BLaER1 (cell line): Measurements from ENCODE around the gene SLC4A9.
"Not testable (repeated sequence)": the region's sequence is repeated elsewhere in the genome, so short reads cannot be mapped to it uniquely, and the experiment has no call there.

Experiments
- H3K27ac ChIP-seq: shearing (Covaris generic); formaldehyde crosslinking; 2 replicates; pipeline ENCODE4 v1.8.1; 2022
- H3K27me3 ChIP-seq: shearing (Covaris generic); formaldehyde crosslinking; 2 replicates; pipeline ENCODE4 v1.8.1; 2022
- H3K36me3 ChIP-seq: shearing (Covaris generic); formaldehyde crosslinking; 2 replicates; pipeline ENCODE4 v1.8.1; 2022
- H3K4me1 ChIP-seq: shearing (Covaris generic); formaldehyde crosslinking; 2 replicates; pipeline ENCODE4 v1.8.1; 2022
- H3K4me2 ChIP-seq: shearing (Covaris generic); formaldehyde crosslinking; 2 replicates; pipeline ENCODE4 v1.8.1; 2022
- H3K4me3 ChIP-seq: shearing (Covaris generic); formaldehyde crosslinking; 2 replicates; pipeline ENCODE4 v1.8.1; 2022
- H3K9ac ChIP-seq: shearing (Covaris generic); formaldehyde crosslinking; 2 replicates; pipeline ENCODE4 v1.8.1; 2022
- H3K9me3 ChIP-seq: shearing (Covaris generic); formaldehyde crosslinking; 2 replicates; pipeline ENCODE4 v1.8.1; 2022
- H4K20me1 ChIP-seq: shearing (Covaris generic); formaldehyde crosslinking; 2 replicates; pipeline ENCODE4 v1.8.1; 2022
- Cebpa-rat ChIP-seq: shearing (Covaris generic); IDR thresholded peaks from 2 replicates; pipeline ENCODE4 v1.8.1; 2022

Gene SLC4A9

DNA sequence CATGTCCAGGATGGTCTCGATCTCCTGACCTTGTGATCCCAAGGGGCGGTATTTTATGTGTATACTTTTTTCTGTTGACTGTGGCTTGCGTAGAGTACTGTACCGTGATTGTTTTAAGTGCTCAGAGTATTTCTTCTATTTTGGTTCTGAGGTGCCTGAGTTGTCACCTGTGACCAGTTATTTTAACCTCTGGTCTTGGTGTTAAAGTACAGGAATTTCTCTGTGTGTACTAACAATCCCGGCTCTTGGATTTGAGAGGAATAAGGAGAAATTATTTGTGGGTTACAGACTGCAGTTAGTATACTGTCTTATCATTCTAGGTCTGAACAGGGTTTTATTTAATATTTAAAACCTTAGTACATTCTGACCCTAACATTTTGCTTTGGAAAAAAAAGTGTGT is 43.6 kb downstream of the SLC4A9 start:
- peaks cover 69% of the 10 kb centered on the region for H4K20me1 ChIP-seq

DNA sequence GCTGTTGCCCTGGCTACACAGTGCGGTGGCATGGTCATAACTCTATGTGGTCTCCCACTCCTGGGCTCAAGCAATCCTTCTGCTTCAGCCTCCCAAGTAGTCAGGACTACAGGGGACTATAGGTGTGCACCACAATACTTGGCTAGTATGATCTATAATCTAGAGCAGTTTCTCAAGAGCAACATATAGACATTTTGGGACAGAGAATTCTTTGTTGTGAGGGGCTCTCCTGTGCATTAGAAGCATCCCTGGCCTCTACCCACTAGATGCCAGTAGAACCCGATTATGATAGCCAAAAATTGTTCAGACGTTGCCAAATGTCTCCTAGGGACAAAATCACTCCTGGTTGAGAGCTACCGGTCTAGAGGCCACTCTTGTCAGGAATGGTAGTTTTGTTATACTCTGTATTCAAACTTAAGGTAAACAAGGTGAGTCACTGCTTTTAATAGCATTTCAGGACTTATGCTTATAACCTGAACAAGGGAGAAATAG is 48.8 kb downstream of the SLC4A9 start:
- Histone ChIP-seq H3K9me3 (no peaks in the 10 kb centered on the region), H3K4me2 (no peak overlapping the region), H3K4me1 (peaks cover 13% of the 10 kb centered on the region), H3K4me3 (no peak overlapping the region), H3K27ac (no peak overlapping the region), H3K27me3 (no peaks in the 10 kb centered on the region), H4K20me1 (peaks cover 100% of the 10 kb centered on the region), H3K36me3 (peaks cover 48% of the 10 kb centered on the region), H3K9ac (no peak overlapping the region)
- TF ChIP-seq Cebpa-rat, result no peak

More for the DNA sequence above, 43.6 kb downstream of the SLC4A9 start:
- Histone ChIP-seq H3K27me3 (no peaks in the 10 kb centered on the region), H3K36me3 (peaks cover 27% of the 10 kb centered on the region), H3K9ac (peak overlapping the region; percentile 97), H3K9me3 (no peaks in the 10 kb centered on the region), H3K4me1 (peaks cover 38% of the 10 kb centered on the region), H3K4me3 (peak overlapping the region; percentile 100), H3K27ac (no peak overlapping the region; the same call in 1 of the 2 replicates), H3K4me2 (peak overlapping the region; percentile 87)
- TF ChIP-seq Cebpa-rat, result no peak

DNA sequence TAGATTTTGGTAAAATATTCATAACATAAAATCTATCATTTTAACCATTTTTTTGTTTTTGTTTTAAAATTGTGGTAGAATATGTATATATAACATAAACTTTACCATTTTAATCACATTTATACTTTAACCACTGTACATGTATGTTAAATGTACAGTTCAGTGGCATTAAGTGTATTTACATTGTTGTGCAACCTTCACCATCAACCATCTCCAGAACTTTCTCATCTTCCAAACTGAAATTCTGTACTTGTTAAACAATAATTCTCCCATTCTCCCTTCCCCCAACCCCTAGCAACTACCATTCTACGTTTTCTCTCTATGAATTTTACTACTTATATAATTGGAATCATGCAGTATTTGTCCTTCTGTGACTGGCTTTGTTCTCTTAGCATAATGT is 53.2 kb downstream of the SLC4A9 start:
- Histone ChIP-seq H3K9ac (no peak overlapping the region), H3K4me2 (no peak overlapping the region), H3K4me1 (no peaks in the 10 kb centered on the region), H3K27me3 (no peaks in the 10 kb centered on the region), H3K27ac (no peak overlapping the region), H3K4me3 (no peak overlapping the region), H3K9me3 (peaks cover 14% of the 10 kb centered on the region), H4K20me1 (peaks cover 100% of the 10 kb centered on the region), H3K36me3 (peaks cover 59% of the 10 kb centered on the region)
- no peak for TF ChIP-seq Cebpa-rat

- no peak overlapping the region for H3K4me2 ChIP-seq
- peaks cover 44% of the 10 kb centered on the region for H3K9me3 ChIP-seq
- H3K36me3 ChIP-seq, result peaks cover 79% of the 10 kb centered on the region
- no peak overlapping the region for H3K9ac ChIP-seq
- H3K27ac ChIP-seq, result no peak overlapping the region
- H3K27me3 ChIP-seq, result no peaks in the 10 kb centered on the region
- TF ChIP-seq Cebpa-rat, result no peak
- H3K4me3 ChIP-seq, result no peak overlapping the region
- H3K4me1 ChIP-seq, result no peaks in the 10 kb centered on the region
- H4K20me1 ChIP-seq, result peaks cover 90% of the 10 kb centered on the region
Measured at GRCh38 chr5:140417235-140417634, 57.2 kb downstream of the SLC4A9 start.

- no peak overlapping the region for H3K4me3 ChIP-seq
- H3K27me3 ChIP-seq, result no peaks in the 10 kb centered on the region
- H3K9me3 ChIP-seq, result peaks cover 61% of the 10 kb centered on the region
- H3K36me3 ChIP-seq, result peaks cover 86% of the 10 kb centered on the region
- no peak overlapping the region for H3K27ac ChIP-seq
- H3K9ac ChIP-seq, result no peak overlapping the region
- H4K20me1 ChIP-seq, result peaks cover 89% of the 10 kb centered on the region
- H3K4me2 ChIP-seq, result no peak overlapping the region
- TF ChIP-seq Cebpa-rat, result no peak
- H3K4me1 ChIP-seq, result no peaks in the 10 kb centered on the region
Measured at GRCh38 chr5:140418862-140419520, 59.0 kb downstream of the SLC4A9 start.

DNA sequence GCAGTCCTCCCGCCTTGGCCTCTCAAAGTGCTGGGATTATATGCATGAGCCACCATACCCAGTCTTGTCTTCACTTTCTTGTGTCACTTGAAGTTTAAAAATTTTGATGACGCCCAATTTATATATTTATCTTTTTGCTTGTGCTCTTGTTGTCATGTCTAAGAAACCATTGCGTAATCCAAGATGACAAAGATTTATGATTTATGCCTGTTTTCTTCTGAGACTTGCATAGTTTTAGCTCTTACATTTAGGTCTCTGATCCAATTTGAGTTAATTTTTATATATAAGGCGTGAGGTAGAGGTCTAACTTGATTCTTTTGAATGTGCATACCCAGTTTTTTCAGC is 60.2 kb downstream of the SLC4A9 start:
- TF ChIP-seq Cebpa-rat, result peak; percentile 71; the same call in 1 of the 2 replicates
- H3K4me2 ChIP-seq, result no peak overlapping the region
- H3K36me3 ChIP-seq, result peaks cover 84% of the 10 kb centered on the region
- H3K9ac ChIP-seq, result no peak overlapping the region
- no peaks in the 10 kb centered on the region for H3K4me1 ChIP-seq
- H3K9me3 ChIP-seq, result peaks cover 67% of the 10 kb centered on the region
- H4K20me1 ChIP-seq, result peaks cover 88% of the 10 kb centered on the region
- no peaks in the 10 kb centered on the region for H3K27me3 ChIP-seq
- H3K4me3 ChIP-seq, result no peak overlapping the region
- H3K27ac ChIP-seq, result no peak overlapping the region

DNA sequence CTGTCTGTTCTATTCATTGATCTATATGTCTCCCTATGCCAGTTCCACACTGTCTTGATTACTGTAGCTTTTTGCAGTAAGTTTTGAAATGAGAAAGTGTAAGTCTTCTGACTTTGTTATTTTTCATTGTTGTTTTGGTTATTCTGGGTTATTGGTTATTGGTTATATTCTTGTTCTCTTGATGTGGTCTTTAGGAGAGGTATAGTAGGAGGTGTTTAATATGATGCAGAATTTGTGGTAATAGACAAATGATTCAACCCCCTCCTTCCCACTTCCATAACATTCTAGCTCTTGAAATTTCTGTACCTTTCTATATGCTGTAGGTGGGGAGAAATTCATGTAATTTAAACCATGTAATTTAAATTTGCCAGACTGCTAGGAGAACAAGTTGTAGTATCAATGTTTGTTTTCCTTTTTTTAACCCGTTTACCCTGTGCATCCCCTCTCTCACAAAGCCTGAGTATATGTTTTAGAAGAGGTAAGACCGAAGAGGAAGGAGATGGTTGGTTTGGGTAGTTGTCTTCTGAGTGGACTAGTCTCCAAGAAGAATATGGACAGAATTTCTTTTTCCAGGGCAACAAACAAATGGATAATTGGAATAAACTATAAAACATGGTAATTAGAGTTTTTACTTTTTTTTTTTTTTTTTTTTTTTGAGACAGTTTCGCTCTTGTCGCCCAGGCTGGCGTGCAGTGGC is 60.8 kb downstream of the SLC4A9 start:
- Histone ChIP-seq H3K27me3 (no peaks in the 10 kb centered on the region), H3K36me3 (peaks cover 84% of the 10 kb centered on the region), H3K4me2 (no peak overlapping the region), H3K4me3 (no peak overlapping the region), H4K20me1 (peaks cover 88% of the 10 kb centered on the region), H3K9ac (no peak overlapping the region), H3K27ac (no peak overlapping the region), H3K9me3 (peaks cover 69% of the 10 kb centered on the region), H3K4me1 (no peaks in the 10 kb centered on the region)
- no peak for TF ChIP-seq Cebpa-rat

GRCh38 chr5:140421375-140421774 is 61.4 kb downstream of the SLC4A9 start:
- Histone ChIP-seq H4K20me1 (peaks cover 86% of the 10 kb centered on the region), H3K36me3 (peaks cover 83% of the 10 kb centered on the region), H3K9me3 (peaks cover 75% of the 10 kb centered on the region)
- H3K9ac ChIP-seq, H3K27me3 ChIP-seq, H3K4me1 ChIP-seq, H3K27ac ChIP-seq, H3K4me2 ChIP-seq, H3K4me3 ChIP-seq: not testable (repeated sequence)

DNA sequence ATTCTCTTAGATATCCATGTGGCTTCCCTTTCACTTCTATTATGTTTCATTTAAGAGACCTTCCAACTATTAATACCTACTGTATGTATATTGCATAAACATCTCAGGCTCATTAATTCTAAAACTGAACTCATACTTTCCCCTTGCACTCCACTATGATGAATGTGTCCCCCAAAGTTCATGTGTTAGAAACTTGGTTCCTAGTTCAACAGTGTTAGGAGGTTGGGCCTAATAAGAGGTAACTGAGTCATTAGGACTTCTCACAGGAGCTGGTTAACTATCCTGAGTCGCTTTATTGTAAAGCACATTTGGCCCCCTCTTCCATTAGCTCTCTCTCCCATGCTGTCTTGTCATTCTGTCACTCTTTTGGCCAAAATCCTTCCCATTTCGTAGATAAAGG is 63.6 kb downstream of the SLC4A9 start:
- Histone ChIP-seq H3K9ac (no peak overlapping the region), H4K20me1 (peaks cover 67% of the 10 kb centered on the region), H3K4me2 (no peak overlapping the region), H3K36me3 (peaks cover 73% of the 10 kb centered on the region), H3K4me1 (no peaks in the 10 kb centered on the region), H3K4me3 (no peak overlapping the region), H3K9me3 (peaks cover 81% of the 10 kb centered on the region), H3K27me3 (no peaks in the 10 kb centered on the region), H3K27ac (no peak overlapping the region)
- no peak for TF ChIP-seq Cebpa-rat

- peaks cover 67% of the 10 kb centered on the region for H4K20me1 ChIP-seq
- no peaks in the 10 kb centered on the region for H3K4me1 ChIP-seq
- no peak for TF ChIP-seq Cebpa-rat
Measured at GRCh38 chr5:140424135-140424534, 64.1 kb downstream of the SLC4A9 start.

More at GRCh38 chr5:140424135-140424534, 64.1 kb downstream of the SLC4A9 start:
- Histone ChIP-seq H3K9me3 (peaks cover 76% of the 10 kb centered on the region), H3K9ac (no peak overlapping the region), H3K27me3 (no peaks in the 10 kb centered on the region), H3K4me2 (no peak overlapping the region), H3K36me3 (peaks cover 71% of the 10 kb centered on the region), H3K27ac (no peak overlapping the region), H3K4me3 (no peak overlapping the region)
